NCI-H2227 treated with DMSO at 0.1 percent for 48 hours (cell line): ENCODE measurements around the gene BIRC6.
"Not testable (repeated sequence)": the region's sequence is repeated elsewhere in the genome, so short reads cannot be mapped to it uniquely, and the experiment has no call there.

Experiments
- DNase-seq: peaks from one replicate; lab custom pipeline; 2025; lab: John Stamatoyannopoulos, UW

Gene BIRC6

GRCh38 chr2:32514946-32515345, 158.1 kb downstream of the BIRC6 start:
- DNase-seq, result no peak

- DNase-seq, result no peak
These were observed 159.7 kb downstream of the BIRC6 start for GRCh38 chr2:32516567-32516966.

- no peak for DNase-seq
These were observed 165.9 kb downstream of the BIRC6 start for GRCh38 chr2:32522770-32523169.

GRCh38 chr2:32523686-32524085, 166.9 kb downstream of the BIRC6 start:
- no peak for DNase-seq

- no peak for DNase-seq
These were observed 175.5 kb downstream of the BIRC6 start for GRCh38 chr2:32532341-32532740.

GRCh38 chr2:32532961-32533360, 176.1 kb downstream of the BIRC6 start:
- DNase-seq, result no peak

- no peak for DNase-seq
These were observed 178.0 kb downstream of the BIRC6 start for GRCh38 chr2:32534831-32535230.

- no peak for DNase-seq
These were observed 181.9 kb downstream of the BIRC6 start for GRCh38 chr2:32538735-32539134.

GRCh38 chr2:32552483-32552882, 195.7 kb downstream of the BIRC6 start:
- DNase-seq, result not testable (repeated sequence)

GRCh38 chr2:32553829-32554432, 197.1 kb downstream of the BIRC6 start:
- peak; percentile 13 for DNase-seq

- no peak for DNase-seq
These were observed 201.7 kb downstream of the BIRC6 start for GRCh38 chr2:32558492-32558891.

- DNase-seq, result no peak
These were observed 202.3 kb downstream of the BIRC6 start for GRCh38 chr2:32559136-32559535.

- DNase-seq, result no peak
These were observed 206.1 kb downstream of the BIRC6 start for GRCh38 chr2:32562906-32563305.

GRCh38 chr2:32564417-32565035, 207.7 kb downstream of the BIRC6 start:
- no peak for DNase-seq

GRCh38 chr2:32565902-32566301, 209.1 kb downstream of the BIRC6 start:
- DNase-seq, result no peak

- no peak for DNase-seq
These were observed 215.2 kb downstream of the BIRC6 start for GRCh38 chr2:32572030-32572429.

GRCh38 chr2:32572737-32573136, 215.9 kb downstream of the BIRC6 start:
- DNase-seq, result no peak

- DNase-seq, result no peak
These were observed 235.0 kb downstream of the BIRC6 start for GRCh38 chr2:32591669-32592463.

GRCh38 chr2:32594573-32594972, 237.8 kb downstream of the BIRC6 start:
- DNase-seq, result no peak

- DNase-seq, result no peak
These were observed 254.5 kb downstream of the BIRC6 start for GRCh38 chr2:32611366-32611765.

- DNase-seq, result no peak
These were observed 254.9 kb downstream of the BIRC6 start for GRCh38 chr2:32611771-32612170.

GRCh38 chr2:32614084-32614483, 257.3 kb downstream of the BIRC6 start:
- DNase-seq, result no peak

- DNase-seq, result no peak
These were observed 260.9 kb downstream of the BIRC6 start for GRCh38 chr2:32617599-32618189.
